Vagina (tissue), 2 donors: Measurements from ENCODE around the gene PBRM1. TPM values are rescaled to one million over a fixed set of nuclear protein-coding genes. Genes with fewer than 3 reads are reported as not detected.

ENCODE experiments used
- DNase-seq, 2 donors: peaks; one replicate each; pipeline ENCODE4 v3.0.0-alpha.2; 2017; ENCODE audit errors: extremely low spot score in 2 of 2
- H3K27ac ChIP-seq: fragments of 200-600 bp; sonication (generic); one replicate; pipeline ENCODE4 v1.5.1; 2019
- H3K27me3 ChIP-seq: fragments of 200-600 bp; sonication (generic); one replicate; pipeline ENCODE4 v1.5.1; 2019
- H3K36me3 ChIP-seq, 2 donors: fragments of 200-600 bp; sonication (generic); one replicate each; pipeline ENCODE4 v1.5.1; 2017 to 2019
- H3K4me1 ChIP-seq: fragments of 200-600 bp; sonication (generic); one replicate; pipeline ENCODE4 v1.5.1; 2019
- H3K4me3 ChIP-seq, 2 donors: fragments of 200-600 bp; sonication (generic); 1 replicate in 1 of 2; 2 replicates in 1 of 2; pipeline ENCODE4 v1.5.1; 2016 to 2019
- H3K9me3 ChIP-seq: fragments of 200-600 bp; sonication (generic); one replicate; pipeline ENCODE4 v1.5.1; 2019
- CTCF ChIP-seq, 3 experiments: fragments of 450-650 bp in 2 of 3; fragments of 200-600 bp in 1 of 3; sonication (generic) in 1 of 3; IDR thresholded peaks; one replicate each; pipeline ENCODE4 v1.5.1; 2017 to 2019; ENCODE audit warnings: antibody characterized with exemption in 3 of 3, mild to moderate bottlenecking in 2 of 3, moderate library complexity in 2 of 3
- POLR2A ChIP-seq, 2 donors: fragments of 450-650 bp; IDR thresholded peaks; one replicate each; pipeline ENCODE4 v1.6.1; 2017; ENCODE audit warnings: antibody characterized with exemption in 2 of 2, mild to moderate bottlenecking in 2 of 2, moderate library complexity in 2 of 2
- POLR2AphosphoS5 ChIP-seq, 2 donors: sonication (generic); formaldehyde crosslinking; IDR thresholded peaks; one replicate each; pipeline ENCODE4 v1.9.0; 2017; ENCODE audit warnings: antibody characterized with exemption in 2 of 2, mild to moderate bottlenecking in 2 of 2, low read depth in 1 of 2; ENCODE audit not compliant: insufficient read depth in 1 of 2
- intact Hi-C: fragments of 100-400 bp; cut with DNase I; formaldehyde crosslinking; loops from one replicate; pipeline ENCODE4 v1.15.1; 2023
- total RNA-seq: library from RNA; depleted of rRNA; stranded (reverse); fragments of >200 nt; gene quantifications from one replicate; pipeline ENCODE4 v1.2.3, GENCODE V29; 2016

PBRM1 gene
- total RNA-seq, 1 donor from 2014 or later: 64.6 TPM

DNA sequence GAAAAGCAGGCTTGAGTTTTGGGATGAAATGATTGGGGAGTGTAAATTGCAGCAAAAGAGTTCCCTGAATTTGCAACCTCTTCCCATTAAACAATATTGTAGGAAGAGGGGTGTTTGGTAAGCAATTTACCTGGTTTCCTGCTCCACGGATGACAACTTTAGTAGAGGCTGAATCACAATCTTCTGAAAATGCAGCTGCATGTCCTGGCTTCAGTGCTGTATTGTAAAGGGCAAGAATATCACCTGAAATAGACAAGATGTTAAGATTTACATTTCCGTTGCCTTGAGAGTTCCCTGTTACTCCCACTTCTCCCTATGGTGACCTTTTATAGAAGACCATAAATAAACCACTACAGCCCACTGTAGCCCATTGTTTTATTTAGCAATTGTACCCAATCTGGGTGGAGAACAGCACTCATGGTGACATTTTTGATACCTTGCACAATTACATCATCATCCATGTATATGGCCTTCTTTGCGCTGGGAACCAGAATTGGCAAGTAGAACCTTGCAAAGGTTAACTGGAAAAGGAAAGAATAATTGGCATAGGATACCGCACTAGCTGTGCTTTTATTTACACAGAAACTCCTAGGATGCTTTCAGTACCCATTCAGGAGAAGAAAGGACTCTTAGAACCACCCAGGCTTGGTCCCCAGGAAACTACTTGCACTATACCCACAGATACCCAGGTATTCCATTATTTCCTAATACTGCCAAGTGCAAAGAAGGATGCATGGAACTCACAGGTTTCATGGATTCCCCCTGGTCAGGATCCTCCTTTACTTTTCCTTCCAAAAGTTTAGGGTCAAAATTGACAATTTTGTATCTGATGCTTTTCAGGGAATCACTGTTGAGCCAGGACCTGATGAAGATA, 10.3 kb upstream of the PBRM1 start:
- Histone ChIP-seq H3K4me3 (no peak overlapping the region), H3K4me1 (no peaks in the 10 kb centered on the region), H3K27ac (no peak overlapping the region), H3K9me3 (no peaks in the 10 kb centered on the region), H3K27me3 (no peaks in the 10 kb centered on the region), H3K36me3 (peaks cover 0 to 66% of the 10 kb centered on the region in 2 donors)
- TF ChIP-seq CTCF (IDR thresholded peaks at IDR 0.05): no peak
- no peak for TF ChIP-seq POLR2AphosphoS5 (IDR thresholded peaks at IDR 0.05; ENCODE audit: insufficient read depth in 1 of 2, low read depth in 1 of 2)
- TF ChIP-seq POLR2A (IDR thresholded peaks at IDR 0.05): no peak
- intact Hi-C loops: no loop called here
- no peak for DNase-seq

DNA sequence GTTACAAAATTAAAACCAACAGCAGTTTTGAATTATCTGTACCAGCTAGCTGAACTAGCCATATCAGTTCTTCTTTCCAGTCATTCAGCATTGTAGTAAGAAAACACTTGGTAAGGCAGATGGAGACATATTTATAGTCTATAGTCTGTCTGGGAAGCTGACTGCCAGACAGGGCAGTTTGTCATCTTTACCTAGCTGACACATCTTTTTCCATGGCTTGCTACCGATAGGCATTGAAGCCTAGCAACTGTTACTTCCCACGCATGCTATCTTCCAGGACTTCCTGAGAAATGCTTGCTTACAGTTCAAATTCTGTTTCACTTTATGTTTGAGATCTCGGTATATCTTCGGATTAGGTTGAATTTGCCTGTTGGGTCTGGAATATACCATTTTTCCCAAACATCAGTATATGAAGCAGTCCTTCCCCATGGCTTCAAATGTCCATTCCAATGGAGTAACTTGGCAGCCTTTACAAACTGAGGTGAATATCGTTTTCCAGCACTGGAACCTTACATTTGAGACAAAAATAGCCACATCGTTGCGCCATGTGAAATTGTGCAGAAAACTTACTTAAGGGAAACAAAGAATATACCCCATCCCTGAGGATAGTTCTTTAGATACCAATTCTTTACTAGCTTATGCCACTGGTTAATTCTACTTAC, 8.9 kb upstream of the PBRM1 start:
- Histone ChIP-seq H3K27ac (no peak overlapping the region), H3K4me1 (no peaks in the 10 kb centered on the region), H3K4me3 (no peak overlapping the region), H3K9me3 (no peaks in the 10 kb centered on the region), H3K36me3 (peaks cover 0 to 80% of the 10 kb centered on the region in 2 donors), H3K27me3 (no peaks in the 10 kb centered on the region)
- TF ChIP-seq POLR2AphosphoS5 (IDR thresholded peaks at IDR 0.05; ENCODE audit: insufficient read depth in 1 of 2, low read depth in 1 of 2) (no peak), CTCF (IDR thresholded peaks at IDR 0.05) (no peak), POLR2A (IDR thresholded peaks at IDR 0.05) (no peak)
- no peak for DNase-seq
- intact Hi-C loops: no loop called here

GRCh38 chr3:52693071-52693470, 7.4 kb upstream of the PBRM1 start:
- no peak for DNase-seq

DNA sequence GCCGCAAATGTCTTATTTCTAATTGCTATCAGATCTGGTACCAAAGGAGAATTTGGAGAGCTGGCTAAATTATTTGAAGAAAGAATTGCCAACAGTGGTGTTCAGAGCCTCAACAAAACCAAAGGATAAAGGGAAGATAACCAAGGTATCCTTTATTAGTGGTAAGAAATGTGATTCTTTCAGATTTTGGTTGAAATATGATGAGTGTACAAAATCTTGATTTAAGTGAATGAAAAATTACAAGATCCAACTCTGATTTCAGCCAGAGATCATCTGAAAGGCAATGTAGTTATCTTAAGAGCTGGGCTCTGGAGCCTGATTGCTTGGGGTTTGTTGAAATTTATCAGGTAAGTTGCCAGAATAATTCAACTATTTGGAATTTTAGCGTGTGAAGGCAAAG, 4.8 kb upstream of the PBRM1 start:
- TF ChIP-seq POLR2AphosphoS5 (IDR thresholded peaks at IDR 0.05; ENCODE audit: insufficient read depth in 1 of 2, low read depth in 1 of 2): no peak
- no peak for TF ChIP-seq CTCF (IDR thresholded peaks at IDR 0.05)
- no peak for TF ChIP-seq POLR2A (IDR thresholded peaks at IDR 0.05)
- Histone ChIP-seq H3K36me3 (peaks cover 0 to 84% of the 10 kb centered on the region in 2 donors), H3K4me1 (peaks cover 20% of the 10 kb centered on the region), H3K27me3 (no peaks in the 10 kb centered on the region), H3K9me3 (no peaks in the 10 kb centered on the region), H3K4me3 (no peak overlapping the region), H3K27ac (no peak overlapping the region)
- DNase-seq: no peak
- intact Hi-C loops: no loop called here

More at GRCh38 chr3:52693071-52693470, 7.4 kb upstream of the PBRM1 start:
- no peak for TF ChIP-seq CTCF (IDR thresholded peaks at IDR 0.05)
- no peak for TF ChIP-seq POLR2AphosphoS5 (IDR thresholded peaks at IDR 0.05; ENCODE audit: insufficient read depth in 1 of 2, low read depth in 1 of 2)
- no peak for TF ChIP-seq POLR2A (IDR thresholded peaks at IDR 0.05)
- H3K4me1 ChIP-seq: no peaks in the 10 kb centered on the region
- no peaks in the 10 kb centered on the region for H3K9me3 ChIP-seq
- H3K27ac ChIP-seq: no peak overlapping the region
- intact Hi-C loops: no loop called here
- no peak overlapping the region for H3K4me3 ChIP-seq
- H3K27me3 ChIP-seq: no peaks in the 10 kb centered on the region
- H3K36me3 ChIP-seq: peaks cover 0 to 95% of the 10 kb centered on the region in 2 donors
